GM20431 (cell line): ENCODE measurements around the gene ZFYVE1.
"Not testable (repeated sequence)": the region's sequence is repeated elsewhere in the genome, so short reads cannot be mapped to it uniquely, and the experiment has no call there.

Experiments used
- in situ Hi-C: fragments of 300-500 bp; cut with MseI, MboI; formaldehyde crosslinking; loops from one replicate; pipeline ENCODE4 v1.15.0; 2020; ENCODE audit warnings: low sequenced_read_pairs; ENCODE audit not compliant: unreplicated experiment

Gene ZFYVE1

DNA sequence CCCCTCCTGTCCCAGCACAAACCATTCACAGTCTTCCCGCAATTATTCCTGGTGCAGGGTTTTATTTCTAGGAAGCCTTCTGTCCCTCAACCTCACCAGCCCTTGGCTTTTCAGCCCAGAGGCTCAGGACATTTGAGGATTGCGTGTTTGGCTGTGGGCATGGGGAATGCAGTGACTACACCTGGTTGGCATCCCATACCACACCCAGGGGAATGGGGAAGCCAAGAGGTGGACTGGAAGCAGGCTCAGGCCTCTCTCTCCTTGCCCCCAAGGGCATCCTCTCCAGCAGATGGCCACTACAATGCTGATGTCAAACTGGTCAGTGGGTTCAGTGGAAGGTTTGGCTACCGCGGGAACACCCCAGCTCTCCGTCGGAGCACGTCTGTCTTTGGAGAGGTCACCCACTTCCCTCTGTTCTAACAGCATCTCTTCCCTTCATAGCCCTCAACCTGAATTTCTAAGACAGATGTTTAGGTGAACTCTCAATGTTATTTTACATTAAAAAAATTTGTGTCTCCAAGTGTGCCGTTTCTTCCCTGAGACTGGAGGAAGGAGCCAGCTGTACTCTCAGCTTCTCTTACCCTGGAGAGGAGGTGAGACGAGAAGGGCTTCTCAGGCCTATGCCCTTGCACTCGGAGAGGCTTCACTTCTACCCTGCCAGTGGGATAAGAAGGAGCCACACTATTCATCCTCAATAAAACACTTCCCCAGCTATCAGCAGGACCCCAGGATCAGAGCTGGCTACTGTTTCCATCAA is 65.1 kb downstream of the ZFYVE1 start:
- in situ Hi-C loops, result no loop called here

DNA sequence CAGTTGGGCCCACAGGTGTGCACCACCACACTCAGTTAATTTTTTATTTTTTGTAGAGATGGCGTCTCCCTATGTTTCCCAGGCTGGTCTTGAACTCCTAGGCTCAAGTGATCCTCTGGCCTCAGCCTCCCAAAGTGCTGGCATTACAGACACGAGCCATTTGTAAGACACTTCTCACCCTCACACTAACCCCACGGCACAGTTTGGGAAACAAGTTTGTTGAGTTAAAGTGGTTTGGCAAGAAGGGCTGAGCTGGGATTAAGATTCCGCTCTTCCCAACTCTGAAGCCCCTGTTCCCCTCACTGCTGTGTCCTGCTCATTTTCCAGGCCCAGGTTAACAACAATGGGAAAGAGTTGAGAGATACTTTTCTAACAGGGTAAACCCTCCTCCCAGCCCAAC is 65.9 kb downstream of the ZFYVE1 start:
- in situ Hi-C loops, result not testable (repeated sequence)

DNA sequence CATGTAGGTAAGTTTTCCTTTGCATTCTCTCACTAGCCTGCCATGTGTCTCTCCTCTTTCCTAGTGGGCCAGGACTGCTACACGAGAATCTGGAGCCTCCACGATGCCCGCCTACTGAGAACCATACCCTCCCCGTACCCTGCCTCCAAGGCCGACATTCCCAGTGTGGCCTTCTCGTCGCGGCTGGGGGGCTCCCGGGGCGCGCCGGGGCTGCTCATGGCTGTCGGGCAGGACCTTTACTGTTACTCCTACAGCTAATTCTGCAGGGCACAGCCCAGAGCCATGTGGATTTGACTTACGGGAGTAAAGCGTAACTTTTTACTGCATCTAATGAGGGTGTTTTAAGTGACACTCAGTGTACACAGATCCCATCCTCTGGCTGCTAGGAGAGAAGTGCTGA is 68.4 kb downstream of the ZFYVE1 start:
- in situ Hi-C loops, result no loop called here

DNA sequence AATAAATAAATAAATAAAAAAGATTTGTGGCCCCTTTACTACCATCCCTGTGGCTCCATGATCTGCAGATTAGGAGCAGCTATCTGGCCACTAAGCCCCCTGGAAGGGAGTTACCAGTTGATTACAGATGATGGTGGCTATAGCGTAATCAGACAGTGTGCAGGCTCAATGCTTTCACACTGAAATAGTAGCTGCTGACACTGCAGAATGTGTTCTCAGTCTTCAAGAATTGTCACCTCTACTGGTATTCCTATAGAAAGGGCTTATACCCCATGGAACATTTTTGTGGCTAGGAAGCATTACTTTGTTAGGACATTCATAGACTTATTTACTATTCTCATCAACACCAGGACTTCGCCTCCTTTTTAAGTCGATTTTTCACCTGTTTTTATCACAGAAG is 69.7 kb downstream of the ZFYVE1 start:
- in situ Hi-C loops, result no loop called here

DNA sequence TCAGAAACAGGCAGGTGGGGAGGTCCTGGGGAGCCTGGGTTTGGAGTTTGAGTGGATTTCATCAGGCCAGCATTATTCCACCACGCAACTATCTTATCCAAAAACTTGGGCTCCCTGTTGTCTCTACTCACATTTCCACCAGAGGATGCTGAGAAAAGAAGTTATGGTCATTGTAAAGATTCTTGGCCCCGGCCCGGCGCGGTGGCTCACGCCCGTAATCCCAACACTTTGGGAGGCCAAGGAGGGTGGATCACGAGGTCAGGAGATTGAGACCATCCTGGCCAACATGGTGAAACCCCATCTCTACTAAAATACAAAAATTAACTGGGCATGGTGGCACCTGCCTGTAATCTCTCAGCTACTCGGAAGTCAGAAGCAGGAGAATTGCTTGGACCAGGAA is 70.2 kb downstream of the ZFYVE1 start:
- in situ Hi-C loops, result not testable (repeated sequence)

DNA sequence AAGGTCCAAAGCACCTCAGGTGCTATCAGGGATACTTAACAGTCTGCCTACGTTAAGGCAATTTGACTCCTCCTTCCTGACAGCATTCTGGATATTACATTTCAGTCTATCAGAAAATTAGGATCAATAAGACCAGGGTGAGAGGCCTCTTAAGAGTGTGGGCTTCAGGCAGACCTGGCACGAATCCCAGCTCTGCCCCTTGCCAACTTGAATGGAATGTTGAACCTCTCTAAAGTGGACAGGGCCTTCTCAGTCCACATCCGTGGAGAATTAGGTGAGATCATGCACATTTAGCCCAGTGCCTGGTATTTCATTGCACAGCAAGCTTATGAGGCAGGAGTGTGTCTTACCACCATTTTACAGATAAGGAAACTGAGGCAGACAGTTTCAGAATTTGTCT is 74.7 kb downstream of the ZFYVE1 start:
- in situ Hi-C loops, result no loop called here

DNA sequence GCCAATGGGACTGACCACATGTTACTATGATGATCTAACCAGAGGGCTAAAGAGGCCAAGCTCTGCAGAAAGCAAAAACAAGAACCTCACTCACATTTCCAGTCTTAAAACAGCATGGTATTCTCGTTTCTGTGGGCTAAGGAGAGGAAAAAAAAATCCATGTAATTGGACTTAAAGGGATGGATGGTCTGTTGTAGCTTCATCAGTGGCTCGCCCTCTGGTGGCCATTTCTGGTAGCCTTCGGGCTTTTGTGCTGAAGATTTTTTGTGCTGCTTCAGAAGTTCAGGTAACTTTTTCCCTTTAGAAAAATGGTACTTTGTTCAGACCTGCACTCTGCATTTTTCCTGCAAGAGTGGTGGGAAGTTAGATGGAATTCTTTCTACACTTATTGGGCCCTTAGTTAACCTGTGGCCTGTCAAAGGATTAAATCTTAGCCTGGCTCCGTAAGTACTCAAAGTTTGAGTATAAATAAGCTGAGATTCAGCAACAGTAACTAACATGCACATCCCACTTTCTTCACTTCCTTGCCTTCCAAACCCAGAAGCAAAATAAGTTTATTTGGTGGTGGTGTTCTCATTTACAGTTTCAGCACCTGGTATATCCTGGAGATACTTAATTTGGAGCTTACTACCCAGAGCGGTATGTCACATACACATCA is 78.3 kb downstream of the ZFYVE1 start:
- in situ Hi-C loops, result no loop called here

DNA sequence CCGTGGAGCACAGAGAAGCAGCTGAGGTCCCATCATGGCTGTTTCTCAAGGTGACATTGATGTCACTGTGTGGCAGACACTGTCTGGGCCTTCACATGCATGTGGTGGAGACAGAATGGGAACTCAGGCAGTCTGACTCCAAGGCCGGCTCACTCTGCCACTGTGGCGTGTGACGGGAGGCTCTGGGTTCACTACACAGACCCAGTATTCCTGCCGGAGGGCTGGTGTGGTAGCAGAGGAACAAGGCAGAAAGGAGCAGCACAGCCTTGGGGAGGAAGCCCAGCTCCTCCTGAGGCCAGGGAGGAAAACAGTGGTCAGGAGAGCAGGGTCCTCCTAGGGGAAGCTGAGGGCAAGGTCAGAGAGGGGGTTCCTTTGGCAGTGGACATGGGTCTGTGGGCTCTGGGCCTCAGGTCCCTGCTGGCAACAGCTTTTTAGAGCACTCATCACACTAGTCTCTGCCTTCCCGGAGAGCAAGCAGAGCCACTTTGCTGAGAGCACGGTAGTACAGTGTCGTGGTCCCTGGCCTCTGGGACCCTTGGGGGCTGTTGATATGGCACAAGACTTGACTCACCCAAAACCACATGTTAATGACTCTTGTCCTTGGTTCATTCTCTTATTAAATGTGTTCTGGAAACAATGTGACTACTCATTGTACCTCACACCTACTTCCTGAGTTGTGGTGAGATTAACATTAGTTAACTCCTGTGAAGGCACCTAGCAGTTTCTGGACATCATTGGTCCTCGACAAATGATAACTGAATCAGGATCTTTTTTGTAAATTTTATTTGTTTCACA is 79.3 kb downstream of the ZFYVE1 start:
- in situ Hi-C loops, result no loop called here

DNA sequence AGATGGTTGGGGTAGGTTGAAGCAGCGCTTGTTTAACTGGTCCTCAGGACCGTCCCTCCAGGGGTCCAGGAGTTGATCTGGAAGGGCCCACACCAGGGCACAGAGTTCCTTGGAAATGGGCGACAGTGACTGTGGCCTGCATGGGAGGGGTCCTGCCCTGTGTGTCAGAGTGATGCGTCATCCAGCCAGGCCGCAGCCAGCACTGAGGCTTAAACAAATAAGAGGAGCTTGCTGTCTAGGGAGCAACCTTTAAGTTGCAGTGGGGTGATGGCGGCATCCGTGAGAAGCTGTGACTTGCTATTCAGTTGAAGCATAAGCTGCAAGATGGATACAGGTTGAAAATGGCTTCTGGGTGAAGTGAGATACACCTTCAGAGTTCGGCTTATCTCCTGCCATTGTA is 80.4 kb downstream of the ZFYVE1 start:
- in situ Hi-C loops, result no loop called here

DNA sequence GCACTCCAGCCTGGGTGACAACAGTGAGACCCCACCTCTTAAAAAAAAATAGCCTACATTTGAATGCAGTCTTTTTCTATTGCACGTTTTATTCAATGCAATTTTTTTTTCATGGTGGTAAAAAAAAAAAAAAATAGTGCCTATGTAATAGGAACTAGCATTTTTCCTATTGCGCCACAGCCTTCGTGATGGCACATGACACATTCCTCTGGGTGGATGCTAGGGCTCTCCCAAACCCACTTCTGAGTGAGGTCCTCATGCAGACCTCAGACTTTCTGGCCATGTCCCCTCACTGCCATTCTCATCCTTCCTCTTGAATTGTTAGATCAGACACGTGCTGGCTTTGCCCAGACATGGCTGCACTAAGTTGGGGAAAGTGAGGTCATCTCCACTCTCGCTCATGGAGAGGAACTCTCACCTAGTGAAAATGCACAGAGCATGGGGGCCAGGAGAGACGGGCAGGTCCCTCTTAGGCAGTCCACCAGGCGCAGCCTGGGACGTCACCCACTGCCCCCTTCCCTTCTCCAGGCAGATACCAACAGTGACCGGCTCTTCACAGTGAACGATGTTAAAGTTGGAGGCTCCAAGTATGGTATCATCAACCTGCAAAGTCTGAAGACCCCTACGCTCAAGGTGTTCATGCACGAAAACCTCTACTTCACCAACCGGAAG is 81.4 kb downstream of the ZFYVE1 start:
- in situ Hi-C loops, result no loop called here

DNA sequence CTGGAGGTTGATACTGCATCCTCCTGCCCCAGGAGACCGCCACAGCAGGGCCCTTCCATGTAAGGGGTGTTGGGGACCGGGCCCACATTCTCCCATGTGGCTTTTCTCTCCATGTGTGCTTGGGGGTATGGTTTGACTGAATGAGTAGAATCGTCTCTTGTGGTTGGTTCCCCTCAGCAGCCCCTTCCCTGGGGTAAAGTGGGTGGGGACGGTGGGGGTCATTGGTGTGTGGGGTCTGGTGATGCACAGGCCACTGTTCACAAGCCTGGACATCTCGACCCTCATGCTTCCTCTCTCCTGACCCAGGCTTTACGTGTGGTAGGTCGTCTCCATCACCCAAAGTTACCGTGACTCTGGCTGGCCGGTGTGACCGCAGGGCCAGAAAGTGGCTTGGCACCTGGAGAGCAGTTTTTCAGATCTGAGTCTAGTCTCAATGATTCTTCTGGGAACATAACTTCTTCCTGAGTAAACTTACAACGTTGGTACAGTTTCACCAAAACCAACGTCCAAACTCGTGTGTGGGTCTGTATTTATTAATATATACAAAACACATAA is 83.0 kb downstream of the ZFYVE1 start:
- in situ Hi-C loops, result no loop called here

DNA sequence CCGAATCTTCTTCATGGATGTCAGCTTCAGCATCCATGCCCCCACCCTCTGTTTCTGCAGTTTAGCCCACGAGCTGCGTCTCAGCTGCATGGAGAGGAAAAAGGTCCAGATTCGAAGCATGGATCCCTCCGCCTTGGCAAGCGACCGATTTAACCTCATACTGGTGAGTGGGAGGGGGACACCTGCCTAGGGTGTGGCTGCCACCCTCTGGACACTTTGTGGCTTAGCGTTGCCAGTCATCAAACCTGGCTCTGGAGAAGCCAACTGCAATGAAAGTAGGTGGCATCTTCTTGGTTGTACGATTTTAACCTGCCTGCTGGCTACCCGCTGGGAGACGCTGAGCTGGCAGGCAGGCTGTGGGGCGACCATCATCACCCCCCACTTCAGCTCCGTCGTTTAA is 84.0 kb downstream of the ZFYVE1 start:
- in situ Hi-C loops, result no loop called here

DNA sequence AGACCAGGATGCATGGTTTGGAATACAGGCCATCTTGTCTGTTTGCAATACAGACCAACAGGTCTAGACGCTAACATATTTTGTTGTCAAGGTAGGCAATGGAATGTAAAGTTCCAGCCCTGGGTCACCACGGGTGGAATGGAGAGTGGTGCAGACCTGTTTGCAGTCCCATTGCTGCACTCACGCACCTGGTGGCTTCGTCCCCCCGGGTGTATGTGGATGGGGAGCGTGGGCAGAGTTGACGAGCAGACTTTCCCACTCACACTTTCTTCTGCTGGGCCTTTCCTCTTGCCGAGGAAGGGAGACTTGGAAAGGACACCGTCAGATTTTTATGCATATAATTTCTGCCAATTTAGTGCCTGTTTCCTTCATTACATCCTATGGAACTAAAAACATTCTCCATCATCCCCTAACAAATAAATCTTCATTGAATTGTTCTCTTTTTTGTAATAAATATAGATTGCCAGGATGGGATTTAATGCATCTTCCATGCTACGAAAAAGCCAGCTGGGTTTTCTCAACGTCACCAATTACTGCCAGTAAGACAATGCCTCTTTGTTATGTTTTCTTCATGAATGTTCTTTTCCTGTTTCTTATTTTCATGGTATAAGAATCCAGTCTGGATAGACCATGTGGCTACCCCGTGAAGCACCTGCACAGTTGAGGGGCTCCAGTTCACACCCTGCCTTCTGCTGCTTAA is 85.5 kb downstream of the ZFYVE1 start:
- in situ Hi-C loops, result no loop called here

DNA sequence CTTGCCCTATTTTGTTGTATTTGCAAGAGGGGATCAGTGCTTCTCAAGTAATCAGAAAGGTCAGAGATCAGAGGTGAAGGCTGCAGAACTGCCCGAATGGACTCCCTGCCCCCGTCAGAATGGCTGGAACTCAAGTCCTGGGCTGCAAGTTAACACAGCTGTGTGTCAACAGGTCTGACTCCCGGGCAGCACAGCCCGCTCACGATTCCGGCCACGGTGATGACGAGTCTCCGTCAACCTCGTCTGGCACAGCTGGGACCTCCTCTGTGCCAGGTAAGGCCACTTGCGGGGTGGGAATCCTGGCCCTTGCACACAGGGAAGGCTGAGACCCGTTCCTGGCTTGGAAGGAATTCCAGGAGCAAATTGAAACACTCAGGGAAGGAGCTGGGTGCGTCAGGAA is 87.3 kb downstream of the ZFYVE1 start:
- in situ Hi-C loops, result no loop called here

DNA sequence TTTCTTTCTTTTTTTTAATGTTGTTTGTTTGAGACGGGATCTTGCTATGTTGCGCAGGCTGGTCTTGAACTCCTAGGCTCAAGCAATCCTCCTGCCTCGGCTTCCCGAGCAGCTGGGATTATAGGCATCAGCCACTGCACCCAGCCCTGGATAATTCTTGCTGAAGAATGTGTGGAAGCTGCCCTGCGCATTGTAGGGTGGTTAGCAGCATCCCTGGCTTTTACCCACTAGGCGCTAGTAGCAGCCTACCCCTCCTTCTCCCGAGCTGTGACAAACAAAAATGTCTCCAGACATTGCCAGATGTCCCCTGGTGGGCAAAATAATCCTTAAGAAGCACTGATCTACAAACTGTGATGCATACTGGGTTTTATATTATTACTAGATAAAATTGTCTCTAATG is 94.0 kb downstream of the ZFYVE1 start:
- in situ Hi-C loops, result no loop called here

DNA sequence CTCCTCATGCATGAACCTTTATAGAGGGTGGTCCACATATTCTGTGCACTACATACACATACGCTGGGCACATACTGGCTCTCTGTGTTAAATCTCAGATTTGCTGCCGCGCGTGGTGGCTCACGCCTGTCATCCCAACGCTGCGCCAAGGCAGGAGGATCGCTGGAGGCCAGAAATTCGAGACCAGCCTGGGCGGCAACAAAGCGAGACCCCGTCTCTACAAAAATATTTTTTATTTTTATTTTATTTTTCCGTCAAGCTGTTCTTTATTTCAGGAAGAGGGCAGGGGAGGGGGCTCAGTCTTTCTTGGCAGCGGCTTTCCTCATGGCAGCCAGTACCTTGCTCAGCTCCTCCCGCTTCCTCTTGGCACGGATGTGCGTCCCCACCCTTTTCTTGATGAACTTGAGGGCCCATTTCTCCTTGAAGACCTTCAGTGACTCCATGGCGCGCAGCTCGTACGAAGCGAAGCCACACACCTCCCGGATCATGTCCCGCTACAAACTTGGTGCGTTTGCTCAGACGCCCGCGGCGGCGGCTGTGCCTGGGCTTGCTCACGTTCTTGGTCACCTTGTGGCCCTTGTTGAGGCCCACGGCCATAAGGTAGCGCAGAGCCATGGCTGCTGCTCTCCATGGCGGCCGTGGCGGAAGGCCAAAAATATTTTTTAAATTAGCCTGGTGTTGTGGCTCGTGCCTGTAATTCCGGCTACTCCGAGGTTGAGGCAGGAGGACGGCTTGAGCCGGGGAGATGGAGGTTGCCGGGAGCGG is 97.4 kb downstream of the ZFYVE1 start:
- in situ Hi-C loops, result no loop called here

DNA sequence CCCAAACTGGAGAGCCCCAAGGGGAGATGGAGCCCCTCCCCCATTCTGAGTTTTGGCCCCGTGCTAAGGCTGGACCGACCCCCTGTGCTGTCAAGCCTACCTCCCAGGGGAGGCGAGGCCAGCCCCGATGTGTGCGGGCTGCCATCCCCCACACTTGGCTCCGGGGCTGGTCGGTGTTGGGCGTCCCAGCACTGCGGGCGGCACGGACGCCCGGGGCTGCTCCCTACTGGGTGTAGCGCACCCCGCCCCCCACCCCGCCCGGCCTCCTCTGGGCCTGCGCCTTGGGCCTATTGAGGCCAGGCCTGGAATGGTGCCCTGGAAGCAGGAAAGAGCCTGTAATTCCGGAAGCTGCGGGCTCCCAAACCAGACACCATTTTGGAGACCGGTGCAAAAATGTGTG is 98.0 kb downstream of the ZFYVE1 start:
- in situ Hi-C loops, result no loop called here

DNA sequence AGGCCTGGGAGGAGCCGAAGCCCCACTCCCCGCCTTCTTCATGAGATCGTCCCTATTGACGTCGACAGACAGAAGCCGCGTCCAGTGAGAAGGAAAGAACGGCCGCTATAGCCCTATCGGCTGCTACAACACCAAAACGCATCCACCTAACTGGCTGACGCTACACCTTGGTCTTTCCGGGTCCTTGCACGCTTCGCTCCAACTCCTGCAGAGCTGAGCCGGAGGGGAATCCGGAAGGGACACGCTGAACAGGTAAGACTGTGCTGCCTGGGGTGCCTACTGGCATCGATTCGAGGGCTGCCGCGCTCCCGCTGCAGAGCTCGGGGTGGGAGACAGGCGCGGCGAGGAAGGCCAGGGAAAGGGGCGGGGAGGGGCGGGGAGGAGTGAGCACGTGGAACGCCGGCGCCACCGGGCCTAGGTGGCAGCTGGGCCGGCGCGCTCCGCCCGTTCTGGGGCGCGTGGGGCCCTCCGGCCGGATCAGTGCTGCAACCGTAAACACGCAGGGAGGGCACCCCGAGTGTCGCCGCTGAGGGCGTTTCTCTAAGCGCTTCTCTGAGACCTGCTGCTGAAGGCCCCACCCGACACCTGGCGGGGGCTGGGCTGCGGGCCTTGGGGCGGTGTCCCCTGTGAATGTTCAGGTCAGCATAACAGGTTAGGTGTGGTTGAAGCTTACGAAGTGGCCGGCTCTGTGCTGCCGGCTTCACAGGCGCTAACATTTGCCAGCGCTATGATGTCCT is 100.4 kb downstream of the ZFYVE1 start, which contains the start of gene DCAF4:
TSS of gene DCAF4 (plus strand) at position 173 of the 737 bp plus-strand sequence. CDS start 11,515 bp downstream, outside the sequence.
- in situ Hi-C loops, result no loop called here
